ENCODE measurements around the gene ADCY2.

ADCY2 gene

GRCh38 chr5:7517006-7517405 is 121.1 kb downstream of the ADCY2 start:
- DNase-seq: no peak

DNA sequence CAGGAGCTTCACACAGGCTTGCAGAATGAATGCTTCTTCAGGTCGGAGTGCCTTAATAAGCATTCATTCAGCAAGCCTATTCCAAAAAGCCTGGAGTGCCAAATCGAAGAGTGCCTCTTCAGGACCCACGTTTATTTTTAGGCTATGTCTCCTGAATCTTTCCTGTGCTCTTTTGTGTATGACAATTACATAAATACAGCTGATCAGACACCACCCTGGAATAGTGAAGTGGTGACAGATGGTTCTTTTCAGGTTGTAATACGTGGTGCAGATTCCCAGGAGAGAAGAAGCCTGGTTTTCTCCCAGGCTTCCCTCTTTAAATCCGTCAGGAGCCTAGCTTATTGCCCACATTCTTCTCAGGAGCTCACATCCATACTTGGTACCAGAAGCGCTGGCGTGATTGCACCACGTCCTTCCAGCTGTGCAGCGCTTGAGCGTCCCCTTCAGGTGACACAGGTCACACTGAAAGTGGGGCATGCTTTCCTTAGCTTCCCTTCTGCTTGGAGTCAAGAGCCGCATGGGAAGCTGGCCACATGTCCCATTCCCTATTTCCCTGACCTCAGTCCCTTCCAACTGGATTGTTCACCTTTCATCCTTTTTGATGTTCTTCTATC is 123.1 kb downstream of the ADCY2 start:
- peak; percentile 67 for DNase-seq

DNA sequence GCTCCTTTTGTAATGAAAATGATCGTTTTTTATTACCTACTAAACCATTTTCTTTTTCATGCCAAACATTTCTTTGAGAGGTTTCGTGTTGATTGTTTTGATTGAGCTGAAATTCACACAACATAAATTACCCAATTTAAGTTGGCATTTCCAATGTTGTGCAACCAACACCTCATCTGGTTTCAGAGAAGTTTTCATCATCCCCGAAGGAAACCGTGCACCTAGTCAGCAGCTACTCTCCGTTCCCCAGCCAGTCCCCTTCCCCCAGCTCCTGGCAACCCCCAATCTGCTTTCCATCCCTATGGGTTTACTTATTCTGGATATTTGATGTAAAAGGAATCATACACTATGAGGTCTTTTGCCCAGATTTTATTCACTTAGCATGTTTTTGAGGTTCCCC is 123.6 kb downstream of the ADCY2 start:
- no peak for DNase-seq

DNA sequence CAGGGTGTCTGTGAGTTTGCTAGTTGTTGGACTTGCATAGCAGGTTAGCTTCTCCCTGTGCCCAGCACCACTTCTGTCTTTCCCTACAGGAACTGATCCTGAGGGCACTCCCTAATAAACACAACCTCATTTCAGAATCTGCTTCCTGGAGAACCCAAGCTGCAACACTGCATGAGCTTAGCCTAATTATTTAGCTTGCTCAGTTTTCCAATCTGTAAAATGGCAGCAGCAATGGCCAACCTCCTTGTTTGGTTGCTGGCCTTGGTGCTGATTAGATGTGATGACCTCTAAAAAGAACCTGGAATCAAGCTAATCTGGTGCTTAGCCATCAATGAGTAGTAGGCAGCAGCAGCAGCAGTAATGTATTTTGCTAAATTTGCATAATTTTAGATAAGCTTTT is 133.9 kb downstream of the ADCY2 start:
- no peak for DNase-seq

DNA sequence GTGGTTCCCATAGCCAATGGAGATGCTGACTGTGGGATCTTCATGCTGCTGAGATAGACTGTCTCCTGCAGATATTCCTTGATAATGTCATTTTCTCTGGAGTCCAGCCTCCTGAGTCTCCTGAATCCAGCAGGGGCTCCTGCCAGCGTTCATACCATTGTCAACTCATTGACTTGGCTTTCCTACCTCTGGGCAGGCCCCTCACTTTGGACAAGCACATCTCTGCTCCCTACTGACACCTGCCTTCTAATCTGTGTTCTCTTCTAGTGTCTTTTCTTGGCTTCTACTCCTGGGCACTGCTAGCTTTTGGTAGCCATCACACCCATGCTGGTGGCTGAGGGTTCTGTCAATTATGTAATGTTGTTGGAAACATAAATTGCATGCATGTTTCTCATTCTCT is 138.0 kb downstream of the ADCY2 start:
- no peak for DNase-seq

- DNase-seq: no peak
These were observed 138.6 kb downstream of the ADCY2 start for GRCh38 chr5:7534505-7534904.

DNA sequence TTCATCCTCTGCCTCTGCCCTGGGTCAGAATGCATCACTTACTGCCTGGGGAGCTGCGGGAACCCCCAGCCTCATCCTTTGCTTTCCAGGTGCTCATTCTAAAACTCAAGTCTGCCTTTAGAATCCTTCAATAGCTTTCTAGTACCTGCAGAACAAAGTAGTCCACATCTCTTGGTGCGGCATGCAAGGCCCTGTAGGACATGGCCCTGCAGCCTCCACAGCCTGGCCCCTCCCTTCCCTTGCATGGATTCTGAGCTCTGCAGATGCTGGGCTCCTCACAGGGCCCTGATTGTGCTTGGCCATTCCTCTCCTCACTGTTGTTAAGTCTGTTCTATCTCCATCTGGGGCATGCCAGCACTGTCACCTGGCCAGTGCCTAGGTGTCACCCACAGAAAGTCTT is 141.6 kb downstream of the ADCY2 start:
- DNase-seq: no peak

GRCh38 chr5:7539571-7539970 is 143.6 kb downstream of the ADCY2 start:
- DNase-seq: no peak

DNA sequence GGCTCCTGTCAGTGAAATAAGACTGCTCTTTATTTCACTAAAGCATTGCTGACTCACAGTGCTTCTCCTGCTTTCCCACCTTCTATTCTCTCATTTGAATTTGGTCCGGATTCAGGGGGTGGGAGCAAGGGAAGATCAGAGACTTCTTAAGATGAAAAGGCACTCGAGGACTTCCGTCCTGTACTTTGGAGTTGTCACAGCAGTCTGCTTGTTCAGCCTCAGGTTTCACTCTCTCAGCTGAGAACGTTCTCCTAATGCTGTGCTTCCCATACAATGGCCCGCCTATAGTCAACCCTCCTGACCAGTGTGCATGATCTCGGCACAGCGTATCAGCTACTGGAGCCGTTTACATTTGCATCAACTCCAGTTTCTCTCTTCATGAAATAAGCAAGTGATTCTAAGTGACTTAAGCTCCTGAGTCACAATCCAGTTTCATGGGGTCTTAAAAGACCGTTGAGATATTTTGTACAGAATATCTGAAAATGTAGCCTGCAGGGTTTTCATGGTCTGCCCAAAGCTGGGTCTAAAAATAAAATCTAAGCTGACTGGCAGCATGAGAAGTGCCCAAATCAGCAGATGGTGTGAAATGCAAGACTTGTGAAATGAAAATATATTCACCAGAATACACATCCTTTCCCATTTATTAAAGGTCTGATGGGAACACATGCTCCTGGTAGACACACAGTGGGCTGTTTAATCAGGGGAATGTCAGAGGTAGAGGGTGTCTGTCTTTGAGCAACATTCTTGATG is 145.0 kb downstream of the ADCY2 start:
- no peak for DNase-seq

DNA sequence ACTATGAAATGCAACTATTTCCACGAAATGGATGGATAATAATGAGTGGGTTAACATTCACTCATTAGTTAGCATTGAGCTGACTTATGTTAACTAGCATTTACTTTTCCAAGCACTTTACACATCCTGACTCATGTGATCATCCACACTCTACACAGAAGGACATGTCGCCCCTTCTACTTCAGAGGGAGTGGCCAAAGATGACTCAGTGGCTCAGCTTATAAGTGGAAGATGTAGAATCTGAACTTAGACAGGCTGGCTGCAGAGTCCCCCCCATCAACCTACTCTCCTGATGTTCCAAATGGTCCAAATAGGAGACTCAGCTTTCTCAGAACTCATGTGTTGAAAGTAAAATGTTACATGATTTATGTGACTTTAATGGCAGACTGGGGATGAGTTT is 146.0 kb downstream of the ADCY2 start:
- no peak for DNase-seq

- DNase-seq: no peak
These were observed 150.6 kb downstream of the ADCY2 start for GRCh38 chr5:7546555-7546954.

- no peak for DNase-seq
These were observed 152.7 kb downstream of the ADCY2 start for GRCh38 chr5:7548596-7548995.

DNA sequence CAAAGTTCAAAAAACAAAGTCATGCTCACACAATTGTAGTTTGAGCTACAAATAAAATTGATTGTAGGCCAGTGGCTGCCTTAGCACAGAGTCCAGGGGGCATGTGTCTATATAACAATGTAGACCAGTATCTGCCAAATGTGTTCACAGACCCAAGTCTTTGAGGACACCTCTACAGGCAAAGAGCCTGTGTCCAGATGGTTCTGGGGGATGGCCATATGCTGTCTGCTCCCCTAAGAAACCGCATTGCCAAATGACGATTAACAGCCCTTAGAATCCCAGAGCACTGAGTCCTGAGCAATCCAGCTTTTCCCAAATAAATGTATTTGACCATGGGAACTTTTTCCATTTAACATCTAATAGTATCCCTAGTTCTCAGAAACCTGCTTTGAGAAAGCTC is 169.6 kb downstream of the ADCY2 start:
- no peak for DNase-seq

DNA sequence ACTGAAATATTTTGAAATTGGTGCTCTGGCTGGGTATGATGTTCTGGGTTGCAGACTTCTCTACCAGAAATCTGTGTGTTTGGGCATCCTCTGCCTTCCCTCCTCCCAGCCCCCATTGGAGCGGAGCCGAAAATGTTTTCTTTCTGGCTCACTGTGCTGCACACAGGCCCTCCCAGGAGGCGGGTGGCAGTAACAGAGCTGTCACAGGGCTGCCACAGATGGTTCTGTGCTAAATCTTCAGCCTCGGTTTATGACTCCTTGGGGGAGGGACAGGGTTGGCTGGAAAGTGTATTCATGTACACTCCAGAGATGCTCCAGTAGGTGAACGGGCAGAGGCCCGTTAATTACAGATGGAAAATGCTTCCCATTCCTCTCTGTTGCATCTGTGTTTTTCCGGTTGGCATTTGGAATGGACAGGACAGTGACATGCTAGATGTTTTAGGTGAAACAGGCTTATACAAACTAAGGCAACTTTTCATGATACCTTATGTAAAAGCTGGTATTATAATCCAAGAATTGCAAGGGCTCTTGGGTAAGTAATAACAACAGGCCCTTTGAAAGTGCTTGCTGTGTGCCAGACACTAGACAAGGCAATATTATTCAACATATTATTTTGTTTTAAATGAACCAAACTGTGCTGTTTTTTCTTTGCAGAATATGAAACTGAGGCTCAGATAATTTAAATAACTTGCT is 180.2 kb downstream of the ADCY2 start:
- DNase-seq: peak; percentile 34

DNA sequence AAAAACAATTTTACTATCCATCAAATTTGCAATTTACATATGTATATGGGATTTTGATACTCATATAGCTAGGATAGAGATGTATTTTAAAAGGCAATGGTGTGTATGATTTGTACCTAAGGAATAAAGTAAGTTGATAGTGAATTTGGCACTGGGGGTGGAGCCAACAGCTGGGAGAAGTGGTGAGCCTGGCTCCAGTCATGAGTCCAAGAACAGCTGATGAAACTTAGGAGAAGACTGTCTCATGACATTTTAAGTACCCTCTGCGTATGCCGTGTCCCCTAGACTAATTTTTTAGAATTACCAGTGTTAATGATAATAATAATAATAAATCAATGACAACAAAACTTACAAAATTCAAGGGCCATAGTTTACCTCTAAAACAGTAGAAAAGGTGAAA is 181.4 kb downstream of the ADCY2 start:
- DNase-seq: no peak

- no peak for DNase-seq
These were observed 182.1 kb downstream of the ADCY2 start for GRCh38 chr5:7578071-7578470.

DNA sequence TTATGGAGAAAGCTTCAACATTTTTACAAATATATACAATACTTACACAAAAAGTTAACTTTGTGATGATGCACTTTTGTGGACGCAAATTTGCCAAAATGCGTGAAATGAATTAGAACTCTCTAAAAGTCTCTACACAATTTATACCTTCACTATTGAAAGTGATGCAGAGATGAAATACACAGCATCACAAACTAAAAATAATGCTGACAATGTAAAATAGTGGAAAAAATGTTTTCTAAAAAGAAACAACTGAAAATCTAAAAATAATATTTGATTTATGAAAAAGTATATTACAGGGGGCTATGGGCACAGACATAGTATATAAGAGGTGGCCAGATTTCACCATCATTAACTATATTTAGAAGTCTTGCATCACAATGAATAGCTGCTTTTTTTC is 188.8 kb downstream of the ADCY2 start:
- no peak for DNase-seq

GRCh38 chr5:7585807-7586206 is 189.9 kb downstream of the ADCY2 start:
- DNase-seq: no peak

GRCh38 chr5:7586480-7586879 is 190.5 kb downstream of the ADCY2 start:
- DNase-seq: peak; percentile 45

GRCh38 chr5:7589800-7590199 is 193.9 kb downstream of the ADCY2 start:
- no peak for DNase-seq

DNA sequence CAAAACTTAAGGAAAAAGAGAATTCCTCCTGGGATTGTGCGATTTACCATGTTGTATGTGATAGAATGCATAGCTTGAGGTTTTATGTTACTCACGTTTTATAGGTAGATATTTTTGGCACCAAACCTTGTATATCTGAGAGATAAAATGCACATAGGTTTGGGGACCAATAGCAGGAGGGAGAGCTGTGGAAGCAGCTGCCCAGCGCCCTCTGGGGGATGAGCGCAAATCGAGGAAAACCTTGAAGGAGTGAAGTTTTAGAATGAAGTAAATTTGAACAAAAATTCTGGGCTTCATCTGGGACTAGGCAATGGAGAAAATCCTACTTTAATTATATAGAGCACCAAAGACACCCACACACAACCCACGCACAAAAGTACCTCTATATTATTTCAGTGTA is 197.0 kb downstream of the ADCY2 start:
- DNase-seq: peak; percentile 2

DNA sequence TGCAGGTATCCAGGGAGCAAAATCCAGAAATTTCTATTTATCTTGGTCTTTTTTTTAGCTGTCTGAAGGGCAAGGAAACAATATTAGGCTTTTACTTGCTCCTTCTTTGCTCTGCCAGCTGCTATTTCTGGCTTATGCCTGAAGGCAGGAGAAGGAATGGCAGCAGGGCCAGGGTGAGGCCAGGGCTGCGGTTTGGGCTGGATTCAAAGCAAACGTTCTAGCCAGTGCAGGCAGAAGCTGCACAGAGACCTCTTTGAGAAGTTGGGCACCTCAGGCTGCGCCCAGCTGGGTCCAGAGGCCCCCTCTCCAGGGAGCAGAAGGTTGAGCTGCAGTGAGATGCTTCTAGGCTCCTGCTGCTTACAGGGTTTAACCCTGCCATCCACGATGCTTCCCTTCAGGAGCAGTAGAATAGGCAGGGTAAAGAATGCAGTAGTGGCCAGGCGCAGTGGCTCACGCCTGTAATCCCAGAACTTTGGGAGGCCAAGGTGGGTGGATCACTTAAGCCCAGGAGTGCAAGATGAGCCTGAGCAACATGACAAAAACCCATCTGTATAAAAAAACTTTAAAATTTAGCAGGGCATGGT is 201.2 kb downstream of the ADCY2 start:
- DNase-seq: no peak

DNA sequence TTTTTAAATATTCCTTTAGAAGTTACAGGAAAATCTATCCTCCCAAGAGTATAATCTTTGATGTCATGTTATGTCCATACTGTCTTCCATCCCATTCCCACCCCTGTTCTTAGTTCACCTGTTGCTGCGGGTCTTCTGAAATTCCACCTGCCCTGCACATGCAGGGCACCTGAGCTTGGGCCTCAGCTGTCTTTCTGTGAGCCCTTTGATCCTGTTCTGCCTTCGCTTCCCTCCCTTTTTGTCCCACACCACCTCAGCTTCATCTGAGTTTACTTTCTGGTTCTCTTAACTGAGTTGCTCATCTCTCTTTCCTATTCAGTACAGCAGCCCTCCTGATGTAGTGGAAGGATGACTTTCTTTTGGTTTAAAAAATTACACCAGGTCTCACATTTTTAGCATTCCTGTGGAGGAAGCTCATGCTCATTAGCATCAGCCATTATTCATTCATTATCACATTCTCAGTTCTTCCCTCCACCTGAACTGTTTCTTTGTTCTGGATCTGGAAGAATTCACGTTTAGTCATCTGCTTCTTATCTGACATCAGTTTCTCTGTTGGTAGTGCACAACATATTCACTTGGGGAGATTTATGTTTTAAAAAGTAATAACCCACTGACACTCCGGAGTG is 211.0 kb downstream of the ADCY2 start:
- no peak for DNase-seq

- no peak for DNase-seq
These were observed 212.8 kb downstream of the ADCY2 start for GRCh38 chr5:7608772-7609171.

Measured in NCI-H2171 treated with DMSO at 0.1 percent for 48 hours (cell line).